ENCODE results near the gene ZNF215. TPM values are rescaled to one million over a fixed set of nuclear protein-coding genes. Genes with fewer than 3 reads are reported as not detected.

The ZNF215 gene
- total and polyA plus RNA-seq, 4 donors: 0.07 to 0.42 (median 0.20) TPM

- H3K4me3 ChIP-seq (ENCODE audit: low read depth in 1 of 3, low read length in 3 of 3): no peak overlapping the region
- no peak overlapping the region for H3K9ac ChIP-seq (ENCODE audit: low read depth in 1 of 2, low read length in 2 of 2)
- H3K27ac ChIP-seq (ENCODE audit: low read depth in 1 of 2, low read length in 2 of 2): no peak overlapping the region
- no peaks in the 10 kb centered on the region for H3K4me1 ChIP-seq (ENCODE audit: control insufficient read depth in 4 of 4, insufficient read depth in 4 of 4, low read length in 3 of 4)
- DNase-seq (ENCODE audit: low spot score): no peak
- H3K36me3 ChIP-seq (ENCODE audit: control insufficient read depth in 4 of 4, insufficient read depth in 3 of 4, low read depth in 1 of 4, low read length in 3 of 4): no peaks in the 10 kb centered on the region
- TF ChIP-seq, protein P1, sequence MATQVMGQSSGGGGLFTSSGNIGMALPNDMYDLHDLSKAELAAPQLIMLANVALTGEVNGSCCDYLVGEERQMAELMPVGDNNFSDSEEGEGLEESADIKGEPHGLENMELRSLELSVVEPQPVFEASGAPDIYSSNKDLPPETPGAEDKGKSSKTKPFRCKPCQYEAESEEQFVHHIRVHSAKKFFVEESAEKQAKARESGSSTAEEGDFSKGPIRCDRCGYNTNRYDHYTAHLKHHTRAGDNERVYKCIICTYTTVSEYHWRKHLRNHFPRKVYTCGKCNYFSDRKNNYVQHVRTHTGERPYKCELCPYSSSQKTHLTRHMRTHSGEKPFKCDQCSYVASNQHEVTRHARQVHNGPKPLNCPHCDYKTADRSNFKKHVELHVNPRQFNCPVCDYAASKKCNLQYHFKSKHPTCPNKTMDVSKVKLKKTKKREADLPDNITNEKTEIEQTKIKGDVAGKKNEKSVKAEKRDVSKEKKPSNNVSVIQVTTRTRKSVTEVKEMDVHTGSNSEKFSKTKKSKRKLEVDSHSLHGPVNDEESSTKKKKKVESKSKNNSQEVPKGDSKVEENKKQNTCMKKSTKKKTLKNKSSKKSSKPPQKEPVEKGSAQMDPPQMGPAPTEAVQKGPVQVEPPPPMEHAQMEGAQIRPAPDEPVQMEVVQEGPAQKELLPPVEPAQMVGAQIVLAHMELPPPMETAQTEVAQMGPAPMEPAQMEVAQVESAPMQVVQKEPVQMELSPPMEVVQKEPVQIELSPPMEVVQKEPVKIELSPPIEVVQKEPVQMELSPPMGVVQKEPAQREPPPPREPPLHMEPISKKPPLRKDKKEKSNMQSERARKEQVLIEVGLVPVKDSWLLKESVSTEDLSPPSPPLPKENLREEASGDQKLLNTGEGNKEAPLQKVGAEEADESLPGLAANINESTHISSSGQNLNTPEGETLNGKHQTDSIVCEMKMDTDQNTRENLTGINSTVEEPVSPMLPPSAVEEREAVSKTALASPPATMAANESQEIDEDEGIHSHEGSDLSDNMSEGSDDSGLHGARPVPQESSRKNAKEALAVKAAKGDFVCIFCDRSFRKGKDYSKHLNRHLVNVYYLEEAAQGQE (IDR thresholded peaks at IDR 0.05): no peak
- TF ChIP-seq HNF4G (IDR thresholded peaks at IDR 0.05): no peak
- TF ChIP-seq GABPA (IDR thresholded peaks at IDR 0.05 in 1 of 2, conservative IDR thresholded peaks at IDR 0.05 in 1 of 2): no peak
- no peak for TF ChIP-seq YY1 (IDR thresholded peaks at IDR 0.05)
- TF ChIP-seq RXRA (IDR thresholded peaks at IDR 0.05): no peak
- no peak for TF ChIP-seq HNF4A (conservative IDR thresholded peaks at IDR 0.05)
- TF ChIP-seq MAX (IDR thresholded peaks at IDR 0.05): no peak
- no peak for TF ChIP-seq CTCF (IDR thresholded peaks at IDR 0.05; ENCODE audit: low read depth, low read length, missing input control)
- no peak for TF ChIP-seq FOXA2 (IDR thresholded peaks at IDR 0.05)
- TF ChIP-seq RAD21 (IDR thresholded peaks at IDR 0.05): no peak
- TF ChIP-seq TAF1 (conservative IDR thresholded peaks at IDR 0.05): no peak
- no peak for TF ChIP-seq SP1 (IDR thresholded peaks at IDR 0.05)
- no peak for TF ChIP-seq NR2F2 (IDR thresholded peaks at IDR 0.05)
- 35% methylated on average over 2 of the region's 2 CpGs for WGBS
- H3K9me3 ChIP-seq (ENCODE audit: control insufficient read depth in 4 of 4, low read length in 3 of 4): peaks cover 0 to 4% (median 2%) of the 10 kb centered on the region in 4 donors
- H3K27me3 ChIP-seq (ENCODE audit: control insufficient read depth in 4 of 4, insufficient read depth in 4 of 4, low read length in 3 of 4): peaks cover 0 to 6% (median 0%) of the 10 kb centered on the region in 4 donors
Observed at GRCh38 chr11:6919698-6920097, 6.5 kb upstream of the ZNF215 start.

- Histone ChIP-seq H3K36me3 (ENCODE audit: control insufficient read depth in 4 of 4, insufficient read depth in 3 of 4, low read depth in 1 of 4, low read length in 3 of 4) (no peaks in the 10 kb centered on the region), H3K4me1 (ENCODE audit: control insufficient read depth in 4 of 4, insufficient read depth in 4 of 4, low read length in 3 of 4) (no peaks in the 10 kb centered on the region), H3K27me3 (ENCODE audit: control insufficient read depth in 4 of 4, insufficient read depth in 4 of 4, low read length in 3 of 4) (peaks cover 0 to 8% (median 0%) of the 10 kb centered on the region in 4 donors), H3K9ac (ENCODE audit: low read depth in 1 of 2, low read length in 2 of 2) (no peak within 1 kb of the TSS), H3K4me3 (ENCODE audit: low read depth in 1 of 3, low read length in 3 of 3) (no peak within 1 kb of the TSS), H3K9me3 (ENCODE audit: control insufficient read depth in 4 of 4, low read length in 3 of 4) (peaks cover 0 to 4% (median 2%) of the 10 kb centered on the region in 4 donors), H3K27ac (ENCODE audit: low read depth in 1 of 2, low read length in 2 of 2) (no peak within 1 kb of the TSS)
- TF ChIP-seq SP1 (IDR thresholded peaks at IDR 0.05) (no peak), CTCF (IDR thresholded peaks at IDR 0.05; ENCODE audit: low read depth, low read length, missing input control) (no peak), FOXA1 (IDR thresholded peaks at IDR 0.05) (no peak), YY1 (IDR thresholded peaks at IDR 0.05) (no peak), TAF1 (conservative IDR thresholded peaks at IDR 0.05) (no peak)
- 94% methylated on average over 1 of the region's 1 CpG for WGBS
- DNase-seq (ENCODE audit: low spot score): no peak
Observed at GRCh38 chr11:6920702-6921101, 5.5 kb upstream of the ZNF215 start, which contains the start of gene OR2D3. OR2D3 (plus strand) TSS chr11:6921002; CDS start chr11:6921002, 0 bp downstream.

All from liver (tissue), 9 donors.